ENCODE data around the gene CPNE5. TPM values are rescaled to one million over a fixed set of nuclear protein-coding genes. Genes with fewer than 3 reads are reported as not detected.

CPNE5 gene
- total RNA-seq, 1 donor from 2014 or later, result 1.3 TPM

DNA sequence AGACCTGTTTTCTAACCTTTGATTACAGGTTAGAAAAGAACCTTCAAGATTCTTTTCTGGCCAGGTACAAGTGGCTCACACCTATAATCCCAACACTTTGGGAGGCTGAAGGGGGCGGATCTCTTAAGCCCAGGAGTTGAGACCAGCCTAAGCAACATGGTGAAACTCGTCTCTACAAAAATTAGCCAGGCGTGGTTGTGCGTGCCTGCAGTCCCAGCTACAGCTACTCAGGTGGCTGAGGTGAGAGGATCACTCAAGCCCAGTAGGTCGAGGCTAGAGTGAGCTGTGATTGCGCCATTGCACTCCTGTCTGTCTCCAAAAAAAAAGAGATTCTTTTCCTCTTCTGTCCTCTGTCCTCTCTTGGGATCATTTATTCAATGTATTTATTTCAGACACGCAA, 20.9 kb upstream of the CPNE5 start:
- no peak for DNase-seq (ENCODE audit: low spot score in 2 of 2)
- Histone ChIP-seq H3K27ac (no peak overlapping the region), H3K36me3 (peaks cover 4 to 8% of the 10 kb centered on the region in 2 donors), H3K9me3 (no peaks in the 10 kb centered on the region), H3K4me3 (no peak overlapping the region), H3K4me1 (peaks cover 0 to 2% of the 10 kb centered on the region in 2 donors), H3K27me3 (no peaks in the 10 kb centered on the region)
- TF ChIP-seq, protein P1, sequence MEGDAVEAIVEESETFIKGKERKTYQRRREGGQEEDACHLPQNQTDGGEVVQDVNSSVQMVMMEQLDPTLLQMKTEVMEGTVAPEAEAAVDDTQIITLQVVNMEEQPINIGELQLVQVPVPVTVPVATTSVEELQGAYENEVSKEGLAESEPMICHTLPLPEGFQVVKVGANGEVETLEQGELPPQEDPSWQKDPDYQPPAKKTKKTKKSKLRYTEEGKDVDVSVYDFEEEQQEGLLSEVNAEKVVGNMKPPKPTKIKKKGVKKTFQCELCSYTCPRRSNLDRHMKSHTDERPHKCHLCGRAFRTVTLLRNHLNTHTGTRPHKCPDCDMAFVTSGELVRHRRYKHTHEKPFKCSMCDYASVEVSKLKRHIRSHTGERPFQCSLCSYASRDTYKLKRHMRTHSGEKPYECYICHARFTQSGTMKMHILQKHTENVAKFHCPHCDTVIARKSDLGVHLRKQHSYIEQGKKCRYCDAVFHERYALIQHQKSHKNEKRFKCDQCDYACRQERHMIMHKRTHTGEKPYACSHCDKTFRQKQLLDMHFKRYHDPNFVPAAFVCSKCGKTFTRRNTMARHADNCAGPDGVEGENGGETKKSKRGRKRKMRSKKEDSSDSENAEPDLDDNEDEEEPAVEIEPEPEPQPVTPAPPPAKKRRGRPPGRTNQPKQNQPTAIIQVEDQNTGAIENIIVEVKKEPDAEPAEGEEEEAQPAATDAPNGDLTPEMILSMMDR (IDR thresholded peaks at IDR 0.05), result no peak
- intact Hi-C loops (cut with DNase I), result no loop called here

DNA sequence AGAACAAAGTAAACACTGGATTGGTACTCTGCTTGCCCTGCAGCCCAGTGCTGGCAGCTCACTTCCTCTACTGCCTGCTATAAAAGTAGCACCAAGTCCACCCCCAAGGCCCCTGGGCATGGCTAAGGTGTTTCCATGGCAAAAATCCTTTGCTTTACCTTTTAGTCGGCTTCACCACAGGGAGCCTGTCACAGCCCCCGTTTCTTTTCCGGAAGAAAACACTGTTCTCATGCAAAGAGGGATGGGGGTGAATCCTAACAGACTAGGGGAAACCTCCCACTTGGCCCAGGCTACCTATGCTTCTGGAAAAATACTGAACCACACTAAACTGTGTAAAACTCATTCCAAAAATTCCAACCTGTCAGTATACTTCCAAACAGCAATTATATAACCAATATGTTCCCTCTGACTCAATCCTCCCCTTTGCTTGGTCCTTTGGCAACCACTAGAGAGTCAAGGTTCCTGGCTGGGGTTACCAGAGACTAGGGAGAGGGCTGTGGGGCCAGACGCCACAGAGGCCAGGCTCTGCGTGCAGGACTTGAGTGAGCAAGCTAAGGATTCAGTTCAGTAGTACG, 19.2 kb upstream of the CPNE5 start:
- DNase-seq (ENCODE audit: low spot score in 2 of 2), result no peak
- no peak overlapping the region for H3K4me3 ChIP-seq
- intact Hi-C loops (cut with DNase I), result no loop called here

DNA sequence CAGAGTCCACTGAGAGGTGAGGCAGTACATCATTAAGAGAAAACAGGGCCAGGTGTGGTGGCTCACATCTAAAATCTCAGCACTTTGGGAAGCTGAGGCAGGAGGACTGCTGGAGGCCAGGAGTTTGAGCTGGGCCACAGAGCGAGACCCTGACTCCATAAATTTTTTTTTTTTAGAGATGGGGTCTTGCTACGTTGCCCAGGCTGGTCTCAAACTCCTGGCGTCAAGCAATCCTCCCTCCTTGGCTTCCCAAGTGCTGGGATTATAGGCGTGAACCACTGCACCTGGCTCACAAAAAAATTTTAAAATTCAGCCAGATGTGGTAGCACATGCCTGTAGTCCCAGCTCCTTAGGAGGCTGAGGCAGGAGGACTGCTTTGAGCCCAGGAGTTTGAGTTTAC, 18.1 kb upstream of the CPNE5 start:
- Histone ChIP-seq H3K4me1 (peaks cover 0 to 18% of the 10 kb centered on the region in 2 donors), H3K4me3 (no peak overlapping the region), H3K36me3 (peaks cover 0 to 9% of the 10 kb centered on the region in 2 donors), H3K27ac (no peak overlapping the region), H3K27me3 (no peaks in the 10 kb centered on the region), H3K9me3 (no peaks in the 10 kb centered on the region)
- TF ChIP-seq, protein P1 (IDR thresholded peaks at IDR 0.05), result no peak
- intact Hi-C loops (cut with DNase I), result no loop called here
- peak in 1 of 2 donors; percentile 46 for DNase-seq (ENCODE audit: low spot score in 2 of 2)

More for the DNA sequence above, 19.2 kb upstream of the CPNE5 start:
- no peaks in the 10 kb centered on the region for H3K9me3 ChIP-seq
- H3K27ac ChIP-seq, result no peak overlapping the region
- TF ChIP-seq, protein P1 (IDR thresholded peaks at IDR 0.05), result no peak
- no peaks in the 10 kb centered on the region for H3K27me3 ChIP-seq
- peaks cover 4 to 9% of the 10 kb centered on the region in 2 donors for H3K36me3 ChIP-seq
- peaks cover 0 to 8% of the 10 kb centered on the region in 2 donors for H3K4me1 ChIP-seq

DNA sequence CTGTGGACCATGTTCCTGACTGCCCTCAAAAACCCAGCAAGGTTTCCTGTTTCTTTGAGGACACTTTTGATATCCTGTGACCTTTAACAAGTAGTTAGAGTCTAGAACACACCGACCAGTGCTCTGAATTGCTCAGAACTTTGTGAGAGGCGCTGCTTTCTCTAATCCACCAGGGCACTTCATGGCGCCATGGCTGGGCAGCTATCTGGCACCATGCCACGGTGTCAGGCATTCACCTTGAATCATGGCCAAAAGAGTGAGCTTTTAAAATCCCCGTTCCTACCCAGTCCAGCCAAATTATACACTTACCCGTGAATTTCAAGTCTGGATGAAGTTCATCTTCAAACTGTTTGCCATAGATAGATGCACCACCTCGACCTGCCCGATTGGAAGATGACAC, 17.0 kb upstream of the CPNE5 start:
- peak in 1 of 2 donors; percentile 61 for DNase-seq (ENCODE audit: low spot score in 2 of 2)
- Histone ChIP-seq H3K36me3 (peaks cover 0 to 9% of the 10 kb centered on the region in 2 donors), H3K4me1 (peaks cover 0 to 24% of the 10 kb centered on the region in 2 donors), H3K27me3 (no peaks in the 10 kb centered on the region), H3K4me3 (no peak overlapping the region), H3K27ac (no peak overlapping the region), H3K9me3 (no peaks in the 10 kb centered on the region)
- intact Hi-C loops (cut with DNase I), result no loop called here
- TF ChIP-seq, protein P1 (IDR thresholded peaks at IDR 0.05), result no peak

DNA sequence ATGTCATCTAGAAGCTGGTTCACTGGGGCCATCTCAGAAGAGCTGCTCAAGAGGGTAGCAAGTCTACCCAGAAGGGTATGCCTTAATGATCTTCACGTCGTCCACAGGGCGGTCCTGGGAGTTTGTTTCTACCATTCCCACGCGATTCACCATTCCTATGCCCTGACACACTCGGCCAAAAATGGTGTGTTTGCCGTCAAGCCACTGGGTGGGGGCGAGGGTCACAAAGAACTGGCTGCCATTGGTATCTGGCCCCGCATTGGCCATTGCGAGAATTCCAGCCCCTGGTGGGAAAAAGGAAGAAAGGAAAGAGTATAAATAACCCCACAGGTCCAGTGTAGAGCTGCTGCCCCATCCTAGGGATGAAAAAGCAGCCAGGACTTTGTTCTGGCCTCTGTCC, 16.5 kb upstream of the CPNE5 start:
- peaks cover 0 to 9% of the 10 kb centered on the region in 2 donors for H3K36me3 ChIP-seq
- intact Hi-C loops (cut with DNase I), result no loop called here
- H3K27ac ChIP-seq, result no peak overlapping the region
- TF ChIP-seq, protein P1 (IDR thresholded peaks at IDR 0.05), result no peak
- peak in 1 of 2 donors; percentile 58 for DNase-seq (ENCODE audit: low spot score in 2 of 2)
- H3K27me3 ChIP-seq, result no peaks in the 10 kb centered on the region
- no peaks in the 10 kb centered on the region for H3K9me3 ChIP-seq
- no peak overlapping the region for H3K4me3 ChIP-seq
- H3K4me1 ChIP-seq, result peaks cover 0 to 24% of the 10 kb centered on the region in 2 donors

Measured in ascending aorta (tissue), 2 donors.